ENCODE results near the gene AOX1. TPM values are rescaled to one million over a fixed set of nuclear protein-coding genes. Genes with fewer than 3 reads are reported as not detected.
A peak's percentile ranks its signal among the peaks of the same experiment; 100 is the strongest.

Gene AOX1
- total RNA-seq, 1 donor from 2014 or later = 24.3 TPM

DNA sequence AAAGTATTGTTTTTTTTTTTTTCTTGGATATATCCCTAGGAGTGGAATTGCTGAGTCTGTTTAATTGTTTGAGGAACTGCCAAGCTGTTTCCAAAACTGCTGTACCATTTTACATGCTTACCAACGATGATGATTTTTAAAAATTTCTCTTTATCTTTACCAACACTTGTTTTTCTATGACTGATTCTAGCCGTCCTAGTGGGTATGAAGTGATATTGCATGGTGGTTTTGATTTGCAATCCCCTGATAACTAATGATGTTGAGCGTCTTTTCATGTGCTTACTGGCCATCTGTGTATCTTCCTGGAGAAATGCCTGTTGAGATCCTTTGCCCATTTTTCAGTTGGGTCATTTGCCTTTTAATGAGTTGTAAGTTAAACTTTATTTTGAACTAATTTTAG lies 8.8 kb upstream of the AOX1 start:
- Histone ChIP-seq H3K27ac (no peak overlapping the region), H3K9me3 (no peaks in the 10 kb centered on the region), H3K4me1 (no peaks in the 10 kb centered on the region), H3K36me3 (no peaks in the 10 kb centered on the region), H3K4me3 (no peak overlapping the region), H3K27me3 (no peaks in the 10 kb centered on the region)
- DNase-seq = no peak
- no peak for TF ChIP-seq CTCF (IDR thresholded peaks at IDR 0.05)
- intact Hi-C loops (cut with DNase I) = no loop called here
- no peak for ATAC-seq

GRCh38 chr2:200578778-200579177 lies 7.0 kb upstream of the AOX1 start:
- TF ChIP-seq CTCF (IDR thresholded peaks at IDR 0.05) = peak; percentile 57
- no peak overlapping the region for H3K27ac ChIP-seq
- H3K27me3 ChIP-seq = no peaks in the 10 kb centered on the region
- no peak overlapping the region for H3K4me3 ChIP-seq
- no peak for DNase-seq
- intact Hi-C loops (cut with DNase I) = no loop called here
- H3K9me3 ChIP-seq = no peaks in the 10 kb centered on the region
- H3K36me3 ChIP-seq = no peaks in the 10 kb centered on the region
- no peaks in the 10 kb centered on the region for H3K4me1 ChIP-seq
- peak; percentile 78 for ATAC-seq

DNA sequence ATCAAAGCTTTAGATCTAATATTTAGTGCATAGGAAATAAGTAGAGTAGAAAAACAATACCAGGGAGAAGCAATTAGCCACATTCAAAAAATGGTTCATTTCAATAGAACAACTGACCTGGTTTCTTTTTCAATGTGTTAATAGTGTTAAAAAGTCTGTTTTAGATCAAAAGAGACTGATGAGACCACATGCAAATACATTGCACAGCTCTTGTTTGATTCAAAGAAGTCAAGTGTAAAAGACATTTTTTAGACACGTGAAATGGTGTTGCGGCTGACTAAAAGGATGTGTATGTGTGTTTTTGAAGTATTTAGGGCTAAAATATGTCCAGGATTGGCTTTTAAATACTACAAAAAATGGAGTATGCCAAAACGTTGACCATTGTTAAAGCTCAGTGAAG lies 1.2 kb upstream of the AOX1 start:
- Histone ChIP-seq H3K4me1 (peaks cover 3% of the 10 kb centered on the region), H3K9me3 (no peaks in the 10 kb centered on the region), H3K27ac (no peak overlapping the region), H3K36me3 (no peaks in the 10 kb centered on the region), H3K4me3 (no peak overlapping the region), H3K27me3 (peaks cover 7% of the 10 kb centered on the region)
- no peak for DNase-seq
- intact Hi-C loops (cut with DNase I) = no loop called here
- TF ChIP-seq CTCF (IDR thresholded peaks at IDR 0.05) = no peak
- no peak for ATAC-seq

DNA sequence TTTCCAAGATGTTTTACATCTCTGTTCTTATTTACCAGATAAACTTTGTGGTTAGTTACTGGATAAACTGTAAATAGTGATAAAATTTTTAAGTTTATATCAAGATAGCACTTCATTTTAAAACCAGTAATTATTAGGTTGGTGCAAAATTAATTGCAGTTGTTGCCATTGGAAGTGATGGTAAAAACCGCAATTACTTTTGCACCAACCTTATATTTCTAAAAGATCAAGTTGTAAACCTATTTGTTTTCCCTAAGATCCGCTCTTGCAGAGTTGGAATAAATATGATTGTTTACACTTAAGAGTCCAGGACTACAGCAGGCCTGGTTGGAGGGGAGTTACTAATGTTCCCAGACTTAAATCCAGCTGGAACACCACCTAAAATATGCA lies 479 bp upstream of the AOX1 start:
- no peak for TF ChIP-seq CTCF (IDR thresholded peaks at IDR 0.05)
- ATAC-seq (no peak), DNase-seq (no peak)
- Histone ChIP-seq H3K4me1 (peaks cover 3% of the 10 kb centered on the region), H3K27ac (no peak overlapping the region), H3K9me3 (no peaks in the 10 kb centered on the region), H3K4me3 (peak overlapping the region; percentile 61), H3K27me3 (peaks cover 7% of the 10 kb centered on the region), H3K36me3 (no peaks in the 10 kb centered on the region)
- intact Hi-C loops (cut with DNase I) = no loop called here

DNA sequence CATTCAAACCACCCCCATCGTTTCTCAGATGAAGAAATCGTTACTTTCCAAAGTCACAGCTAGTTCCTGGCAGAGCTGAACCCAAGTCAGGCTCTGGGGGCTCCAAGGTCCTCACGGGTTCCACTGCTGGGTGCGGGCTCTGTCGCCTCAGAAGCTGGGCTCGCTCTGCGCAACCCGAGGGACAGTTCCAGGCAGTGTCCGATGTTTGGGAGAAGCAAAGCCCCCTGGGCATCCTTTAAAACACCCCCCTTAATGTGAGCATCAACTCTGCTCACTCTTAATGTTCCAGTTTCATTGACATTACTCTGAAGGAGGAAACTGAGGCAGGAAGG lies 796 bp downstream of the AOX1 start:
- intact Hi-C loops (cut with DNase I) = no loop called here
- Histone ChIP-seq H3K27me3 (peaks cover 7% of the 10 kb centered on the region), H3K4me3 (peak overlapping the region; percentile 61), H3K4me1 (peaks cover 3% of the 10 kb centered on the region), H3K9me3 (no peaks in the 10 kb centered on the region), H3K27ac (peak overlapping the region; percentile 65), H3K36me3 (no peaks in the 10 kb centered on the region)
- ATAC-seq (no peak), DNase-seq (no peak)
- TF ChIP-seq CTCF (IDR thresholded peaks at IDR 0.05) = no peak

- H3K9me3 ChIP-seq = no peaks in the 10 kb centered on the region
- H3K27me3 ChIP-seq = peaks cover 7% of the 10 kb centered on the region
- intact Hi-C loops (cut with DNase I) = no loop called here
- H3K36me3 ChIP-seq = no peaks in the 10 kb centered on the region
- no peak for TF ChIP-seq CTCF (IDR thresholded peaks at IDR 0.05)
- no peak overlapping the region for H3K27ac ChIP-seq
- peaks cover 3% of the 10 kb centered on the region for H3K4me1 ChIP-seq
- ATAC-seq = no peak
- no peak for DNase-seq
- H3K4me3 ChIP-seq = peak overlapping the region; percentile 61
These were observed 1.3 kb downstream of the AOX1 start for GRCh38 chr2:200587007-200587616.
